ENCODE results near the gene CDRT15. TPM values are rescaled to one million over a fixed set of nuclear protein-coding genes. Genes with fewer than 3 reads are reported as not detected.
"Not testable (repeated sequence)": the region's sequence is repeated elsewhere in the genome, so short reads cannot be mapped to it uniquely, and the experiment has no call there.

Gene CDRT15
- total RNA-seq: not detected in 2 replicates

DNA sequence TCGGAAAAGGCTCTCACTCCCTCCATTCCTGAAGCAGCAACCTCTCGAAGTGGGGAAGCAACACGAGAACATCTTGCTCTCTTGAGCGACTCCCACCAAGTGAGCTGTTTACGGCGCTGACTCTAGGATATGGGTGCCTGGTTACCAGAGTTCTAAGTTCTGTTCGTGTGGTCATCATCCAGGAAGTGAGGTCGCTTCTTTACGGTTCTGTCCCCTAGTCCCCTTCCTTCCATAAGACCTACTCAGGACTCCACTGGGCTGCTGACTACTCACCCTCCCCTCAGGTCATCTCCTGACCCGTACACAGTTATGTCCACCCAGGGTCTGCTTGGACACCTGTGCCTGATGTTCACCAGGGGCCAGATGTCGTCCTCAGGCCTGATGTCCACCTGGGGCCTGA lies at the start of gene CDRT15:
Gene CDRT15, minus strand, starts transcription at position 101 of the 400 bp plus-strand sequence. Its CDS starts 29 bp downstream, at position 72.
- DNase-seq (ENCODE audit: low read depth): not testable (repeated sequence)

DNA sequence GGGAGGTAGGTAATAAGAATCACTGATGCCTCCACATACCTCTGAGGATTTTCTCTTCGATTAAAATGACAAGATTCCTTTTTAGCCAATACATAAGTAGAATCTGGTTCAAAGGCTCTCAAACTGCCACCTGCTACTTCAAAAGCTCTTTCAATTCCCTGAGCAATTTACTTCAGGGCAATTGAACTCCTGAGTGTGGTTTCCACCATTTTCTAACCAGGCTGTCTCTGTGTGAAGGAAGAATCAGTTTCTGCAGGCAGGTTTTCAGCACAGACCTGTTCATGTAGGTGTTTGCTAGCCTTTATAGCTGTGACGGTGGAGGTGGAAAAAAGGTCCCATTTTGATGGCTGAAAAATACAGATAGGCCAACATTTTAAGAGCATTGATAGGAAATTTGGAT lies 46.1 kb upstream of the CDRT15 start:
- DNase-seq (ENCODE audit: low read depth): no peak

- DNase-seq (ENCODE audit: low read depth): no peak
Observed at GRCh38 chr17:14281530-14281929, 44.9 kb upstream of the CDRT15 start.

GRCh38 chr17:14276535-14277250 lies 40.0 kb upstream of the CDRT15 start:
- DNase-seq (ENCODE audit: low read depth): peak; percentile 6

GRCh38 chr17:14270508-14270907 lies 33.8 kb upstream of the CDRT15 start:
- no peak for DNase-seq (ENCODE audit: low read depth)

DNA sequence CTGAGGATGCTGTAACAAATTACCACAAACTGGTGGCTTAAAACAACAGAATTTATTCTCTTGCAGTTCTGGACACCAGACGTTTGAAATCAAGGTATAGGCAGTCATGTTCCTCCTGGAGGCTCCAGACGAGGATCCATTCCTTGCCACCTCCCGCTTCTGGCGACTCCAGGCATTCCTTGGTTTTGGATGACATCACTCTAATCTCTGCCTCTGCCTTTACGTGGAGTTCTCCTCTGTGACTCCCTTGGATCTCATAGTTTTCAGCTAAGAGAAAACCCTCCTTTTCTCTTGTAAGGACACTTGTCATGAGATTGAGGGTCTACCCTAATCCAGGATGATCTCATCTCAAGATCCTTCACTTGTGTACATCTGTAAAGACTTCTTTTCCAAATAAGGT lies 32.8 kb upstream of the CDRT15 start:
- no peak for DNase-seq (ENCODE audit: low read depth)

- no peak for DNase-seq (ENCODE audit: low read depth)
Observed at GRCh38 chr17:14268264-14268663, 31.6 kb upstream of the CDRT15 start.

DNA sequence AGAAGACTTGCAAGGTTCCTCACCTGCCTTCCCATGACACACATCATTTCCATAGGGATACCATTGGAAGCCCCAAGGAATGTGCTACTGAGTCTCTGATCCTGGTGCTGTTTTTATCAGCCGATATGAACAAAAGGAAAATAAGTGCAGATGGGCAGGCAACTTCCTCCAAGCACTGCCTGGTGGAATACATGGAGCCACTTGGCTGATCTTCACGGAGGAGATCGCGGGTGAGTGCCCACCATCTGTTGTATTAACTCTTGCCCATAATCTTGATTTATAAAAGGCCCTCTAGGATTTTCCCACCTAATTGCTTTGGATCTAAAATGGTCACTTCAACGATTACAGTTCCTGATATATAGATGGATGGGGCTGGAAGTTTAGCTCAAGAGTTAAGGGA lies 24.7 kb upstream of the CDRT15 start:
- no peak for DNase-seq (ENCODE audit: low read depth)

DNA sequence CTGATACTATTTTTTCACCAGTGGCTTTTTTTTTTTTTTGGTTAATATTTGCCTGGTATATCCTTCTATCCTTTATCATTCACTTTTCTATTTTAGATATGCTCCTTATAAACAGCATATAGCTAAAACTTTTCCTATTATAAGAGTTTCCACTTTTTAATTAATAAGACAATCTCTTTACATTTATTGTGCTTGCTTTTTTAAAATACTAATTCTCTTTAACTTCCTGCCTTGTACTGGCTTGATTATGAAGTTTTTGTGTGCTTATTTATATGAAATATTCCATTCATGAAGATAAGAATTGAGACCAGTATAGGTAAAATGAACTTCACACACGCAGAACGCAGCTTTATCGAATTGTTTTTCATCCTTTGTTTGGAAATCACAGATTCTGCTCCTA lies 9.0 kb upstream of the CDRT15 start:
- DNase-seq (ENCODE audit: low read depth): no peak

GRCh38 chr17:14245002-14245401 lies 8.3 kb upstream of the CDRT15 start:
- DNase-seq (ENCODE audit: low read depth): no peak

GRCh38 chr17:14239271-14239670 lies 2.6 kb upstream of the CDRT15 start:
- DNase-seq (ENCODE audit: low read depth): not testable (repeated sequence)

DNA sequence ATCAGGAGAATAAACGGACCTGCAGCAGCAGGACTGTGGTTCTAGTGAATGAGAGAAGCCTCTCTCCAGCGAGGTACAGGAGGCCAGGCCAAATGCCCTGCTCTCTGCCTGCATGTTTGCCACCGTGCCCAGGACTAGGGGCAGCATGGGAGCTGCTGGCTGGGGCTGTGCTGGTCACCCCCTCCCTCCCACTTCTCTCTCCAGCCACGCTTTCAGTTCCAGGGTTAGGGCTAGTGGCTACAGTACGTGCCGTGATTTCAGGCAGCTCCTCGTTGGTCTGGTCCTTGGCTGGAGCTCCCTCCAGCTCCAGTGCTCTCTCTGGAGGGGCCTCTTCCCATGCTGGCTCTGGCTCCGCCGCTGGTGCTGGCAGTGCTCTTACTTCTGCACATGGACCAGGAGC lies 630 bp downstream of the CDRT15 start:
- DNase-seq (ENCODE audit: low read depth): not testable (repeated sequence)

- not testable (repeated sequence) for DNase-seq (ENCODE audit: low read depth)
Observed at GRCh38 chr17:14235047-14235446, 1.6 kb downstream of the CDRT15 start.

DNA sequence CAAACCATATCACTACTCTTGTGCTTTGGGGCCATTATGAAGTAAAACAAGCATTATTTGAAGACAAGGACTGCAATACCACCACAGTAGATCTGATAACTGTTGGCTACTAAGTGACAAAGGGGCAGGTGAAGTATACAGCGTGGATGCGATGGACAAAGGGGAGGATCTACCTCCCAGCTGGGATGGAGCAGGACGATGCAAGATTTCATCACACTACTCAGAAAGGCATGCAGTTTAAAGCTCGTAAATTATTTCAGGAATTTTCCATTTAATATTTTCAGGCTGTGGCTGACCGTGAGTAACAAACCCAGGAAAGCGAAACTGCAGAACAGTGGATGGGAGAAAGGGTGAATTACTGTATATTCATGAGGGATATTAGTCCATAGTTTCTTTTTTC lies 5.5 kb downstream of the CDRT15 start:
- DNase-seq (ENCODE audit: low read depth): not testable (repeated sequence)

- no peak for DNase-seq (ENCODE audit: low read depth)
Observed at GRCh38 chr17:14228903-14229302, 7.8 kb downstream of the CDRT15 start.

- DNase-seq (ENCODE audit: low read depth): no peak
Observed at GRCh38 chr17:14227052-14227451, 9.6 kb downstream of the CDRT15 start.

- no peak for DNase-seq (ENCODE audit: low read depth)
Observed at GRCh38 chr17:14225254-14225980, 11.2 kb downstream of the CDRT15 start.

DNA sequence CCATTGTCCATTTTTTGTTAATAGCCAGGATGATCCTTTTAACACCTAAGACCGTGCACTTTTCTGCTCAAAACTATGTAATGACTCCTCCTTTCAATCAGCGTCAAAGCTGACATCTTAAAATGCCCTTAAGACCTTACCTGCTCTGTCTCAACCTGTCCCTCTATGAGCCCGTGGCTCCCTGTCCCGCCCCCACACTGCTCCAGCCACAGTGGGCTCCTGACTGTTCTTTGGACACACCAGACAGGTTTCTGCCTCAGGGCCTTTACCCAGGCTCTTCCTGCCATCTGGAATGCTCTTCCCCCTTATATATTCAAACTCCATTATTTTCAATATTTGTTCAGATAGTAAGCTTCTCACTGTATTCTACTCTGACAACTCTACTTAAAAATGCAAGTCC lies 14.1 kb downstream of the CDRT15 start:
- no peak for DNase-seq (ENCODE audit: low read depth)

DNA sequence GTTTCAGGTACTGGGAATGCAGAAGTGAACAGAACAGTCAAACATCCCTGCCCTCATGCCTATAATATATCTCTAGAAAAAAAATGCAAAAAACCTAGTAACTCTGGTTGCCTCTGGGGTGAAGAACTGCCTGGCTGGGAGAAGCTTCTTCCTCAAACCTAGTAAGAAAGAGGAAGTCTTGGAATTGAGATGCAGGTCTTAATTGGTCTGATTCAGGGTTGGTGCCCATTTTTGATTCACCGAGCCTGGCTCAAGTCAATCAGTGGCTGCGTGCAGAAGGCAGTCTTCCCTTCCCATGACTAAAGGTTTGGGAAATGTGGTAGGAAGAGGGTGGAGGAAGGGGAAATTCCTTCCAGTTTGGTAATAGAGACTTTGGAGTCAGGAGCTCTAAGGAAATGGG lies 22.4 kb downstream of the CDRT15 start:
- no peak for DNase-seq (ENCODE audit: low read depth)

- DNase-seq (ENCODE audit: low read depth): no peak
Observed at GRCh38 chr17:14212401-14212800, 24.3 kb downstream of the CDRT15 start.

DNA sequence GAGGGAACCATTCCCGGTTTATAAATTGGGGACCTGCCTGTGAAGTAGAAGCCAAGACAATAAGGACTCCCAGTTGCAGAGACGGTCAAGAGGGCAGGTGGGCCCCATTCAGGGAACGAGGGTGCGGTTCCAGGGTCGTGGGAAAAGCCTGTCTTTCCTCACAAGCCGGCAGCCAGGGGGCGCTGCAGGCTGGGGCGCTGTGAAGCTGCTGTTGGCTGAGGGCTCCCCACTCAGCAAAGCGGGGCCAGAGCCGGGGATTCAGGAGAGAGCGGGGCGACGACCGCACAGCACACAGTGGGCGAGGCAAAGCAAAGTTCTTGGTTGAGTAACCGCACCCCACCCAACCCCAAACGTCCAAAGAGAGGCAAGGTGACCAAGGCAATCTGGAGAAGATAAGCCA lies 24.9 kb downstream of the CDRT15 start:
- DNase-seq (ENCODE audit: low read depth): no peak

DNA sequence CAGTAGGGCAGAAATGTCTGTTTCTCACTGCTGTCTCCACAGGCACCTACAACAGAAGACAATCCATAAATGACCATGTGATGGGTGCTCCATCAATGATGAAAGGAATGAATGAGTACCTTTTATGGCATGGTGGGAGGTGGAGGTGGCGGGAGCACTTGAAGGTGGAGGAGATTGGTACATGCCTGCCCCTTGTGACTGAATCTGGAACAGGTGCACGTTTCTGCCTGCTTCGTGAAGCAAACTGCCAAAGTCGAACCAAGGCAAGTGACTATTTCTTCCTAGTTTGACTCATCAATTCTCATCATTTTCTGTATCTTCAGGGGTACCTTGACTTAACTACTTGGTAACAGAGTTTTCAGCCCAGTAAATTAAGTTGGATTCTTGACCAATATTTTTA lies 25.4 kb downstream of the CDRT15 start:
- DNase-seq (ENCODE audit: low read depth): no peak

DNA sequence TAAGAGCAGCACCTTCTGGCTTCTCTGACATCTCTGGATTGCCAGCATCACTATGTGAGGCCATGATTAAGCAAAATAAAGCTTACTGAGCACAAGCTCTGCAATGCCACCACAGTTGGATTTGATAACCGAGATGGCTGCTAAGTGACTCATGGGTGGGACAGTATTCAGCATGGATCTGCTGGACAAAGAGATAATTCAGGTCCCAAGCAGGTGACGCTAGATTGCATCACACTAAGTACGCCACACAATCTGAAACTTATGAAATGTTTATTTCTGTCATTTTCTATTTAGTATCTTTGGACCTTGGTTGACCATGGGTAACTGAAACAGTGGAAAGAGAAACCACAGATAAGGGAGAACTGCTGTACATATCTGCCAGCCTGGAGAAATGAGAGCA lies 27.4 kb downstream of the CDRT15 start:
- no peak for DNase-seq (ENCODE audit: low read depth)

All from renal cortical epithelial cell (primary cell).